Sigmoid colon (tissue), 7 donors: ENCODE data around the gene PIK3CD. TPM values are rescaled to one million over a fixed set of nuclear protein-coding genes. Genes with fewer than 3 reads are reported as not detected.
"Not testable (repeated sequence)": the region's sequence is repeated elsewhere in the genome, so short reads cannot be mapped to it uniquely, and the experiment has no call there.

Source experiments
- DNase-seq: peaks from one replicate; pipeline ENCODE4 v3.0.0-alpha.2; 2019
- H3K27ac ChIP-seq, 4 donors: fragments of 200-600 bp; sonication (generic); one replicate each; pipeline ENCODE4 v1.5.1; 2016 to 2019; ENCODE audit warnings: mild to moderate bottlenecking in 1 of 4
- H3K27me3 ChIP-seq, 3 donors: fragments of 200-600 bp; sonication (generic); one replicate each; pipeline ENCODE4 v1.5.1; 2019; ENCODE audit warnings: mild to moderate bottlenecking in 1 of 3
- H3K36me3 ChIP-seq, 4 donors: fragments of 200-600 bp; sonication (generic); one replicate each; pipeline ENCODE4 v1.5.1; 2016 to 2019
- H3K4me1 ChIP-seq, 4 donors: fragments of 200-600 bp; sonication (generic); one replicate each; pipeline ENCODE4 v1.5.1; 2017 to 2019
- H3K4me3 ChIP-seq, 4 donors: fragments of 200-600 bp; sonication (generic); one replicate each; pipeline ENCODE4 v1.5.1; 2017 to 2019; ENCODE audit warnings: mild to moderate bottlenecking in 2 of 4, moderate library complexity in 1 of 4
- H3K9me3 ChIP-seq, 4 donors: fragments of 200-600 bp in 3 of 4; sonication (generic) in 3 of 4; one replicate each; pipeline versions ENCODE4 v1.5.1 to v1.6.1; 2013 to 2019
- EP300 ChIP-seq, 4 donors: sonication (generic); formaldehyde crosslinking; IDR thresholded peaks; one replicate each; pipeline ENCODE4 v1.6.1; 2017; ENCODE audit warnings: antibody characterized with exemption in 4 of 4
- POLR2A ChIP-seq, 2 donors: fragments of 450-650 bp; IDR thresholded peaks; one replicate each; pipeline ENCODE4 v1.6.1; 2016; ENCODE audit warnings: antibody characterized with exemption in 2 of 2, mild to moderate bottlenecking in 2 of 2, moderate library complexity in 2 of 2
- POLR2AphosphoS5 ChIP-seq, 4 donors: sonication (generic); formaldehyde crosslinking; IDR thresholded peaks; one replicate each; pipeline ENCODE4 v1.6.1; 2017; ENCODE audit warnings: antibody characterized with exemption in 4 of 4
- WGBS, 2 donors: extraction: QIAGEN DNeasy Blood & Tissue Kit; methylation state at CpG; one replicate each; pipeline ENCODE4 v1.1.7; 2013; 5-methylcytosine and 5-hydroxymethylcytosine counted together
- intact Hi-C: fragments of 100-400 bp; cut with DNase I; formaldehyde crosslinking; loops from one replicate; pipeline ENCODE4 v1.15.1; 2023
- polyA plus RNA-seq, 3 donors: library from polyadenylated mRNA; stranded (reverse); fragments of 200-250 nt; gene quantifications; one replicate each; pipeline ENCODE4 v1.2.3, GENCODE V29; 2013
- total RNA-seq, 4 donors: library from RNA; depleted of rRNA; stranded (reverse); fragments of >200 nt; gene quantifications; one replicate each; pipeline ENCODE4 v1.1.0, GENCODE V29; 2016
- TF ChIP-seq, protein P1 (sequence below), 4 experiments: fragments of 450-650 bp in 3 of 4; fragments of 200-600 bp in 1 of 4; IDR thresholded peaks; one replicate each; pipeline ENCODE4 v1.5.1; 2016 to 2019; ENCODE audit warnings: antibody characterized with exemption in 4 of 4, mild to moderate bottlenecking in 3 of 4, moderate library complexity in 2 of 4
- donor health status: healthy with polysubstance abuse.
- donor health status: Bipolar disorder and iron deficiency.
- donor health status: healthy.

PIK3CD gene
- total and polyA plus RNA-seq, 7 donors: 1.2 to 23.1 (median 8.7) TPM

DNA sequence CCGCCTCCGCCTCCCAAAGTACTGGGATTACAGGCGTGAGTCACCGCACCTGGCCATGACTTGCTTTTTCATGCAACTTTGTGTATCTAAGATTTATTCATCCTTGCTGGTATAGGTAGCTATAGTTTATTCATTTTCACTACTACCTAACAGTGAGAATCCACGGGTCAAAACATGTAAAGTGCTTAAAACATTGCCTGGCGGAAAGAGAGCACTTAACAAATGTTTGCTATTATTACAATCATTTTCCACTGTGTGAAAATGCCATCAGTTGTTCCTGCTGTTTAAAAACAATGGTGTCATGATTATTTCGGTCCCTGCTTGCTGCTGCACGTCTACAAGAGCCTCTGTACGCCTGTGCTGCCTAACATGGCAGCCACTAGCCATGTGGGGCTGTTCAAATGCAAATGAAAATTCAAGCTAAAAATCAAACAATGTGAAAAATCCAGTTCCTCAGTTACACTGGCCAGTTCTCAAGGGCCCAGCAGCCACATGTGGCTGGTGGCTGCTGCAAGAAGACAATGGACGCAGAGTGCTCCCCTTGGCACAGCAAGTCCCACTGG, 107.1 kb downstream of the PIK3CD start:
- Histone ChIP-seq H3K4me1 (peaks cover 0 to 6% (median under 1%) of the 10 kb centered on the region in 4 donors), H3K9me3 (no peaks in the 10 kb centered on the region), H3K27ac (no peak overlapping the region), H3K27me3 (no peaks in the 10 kb centered on the region), H3K4me3 (no peak overlapping the region), H3K36me3 (peaks cover 0 to 14% (median 0%) of the 10 kb centered on the region in 4 donors)
- DNase-seq: no peak
- 95% methylated on average over 10 of the region's 10 CpGs for WGBS, 2 donors
- intact Hi-C loops: no loop called here
- TF ChIP-seq, protein P1, sequence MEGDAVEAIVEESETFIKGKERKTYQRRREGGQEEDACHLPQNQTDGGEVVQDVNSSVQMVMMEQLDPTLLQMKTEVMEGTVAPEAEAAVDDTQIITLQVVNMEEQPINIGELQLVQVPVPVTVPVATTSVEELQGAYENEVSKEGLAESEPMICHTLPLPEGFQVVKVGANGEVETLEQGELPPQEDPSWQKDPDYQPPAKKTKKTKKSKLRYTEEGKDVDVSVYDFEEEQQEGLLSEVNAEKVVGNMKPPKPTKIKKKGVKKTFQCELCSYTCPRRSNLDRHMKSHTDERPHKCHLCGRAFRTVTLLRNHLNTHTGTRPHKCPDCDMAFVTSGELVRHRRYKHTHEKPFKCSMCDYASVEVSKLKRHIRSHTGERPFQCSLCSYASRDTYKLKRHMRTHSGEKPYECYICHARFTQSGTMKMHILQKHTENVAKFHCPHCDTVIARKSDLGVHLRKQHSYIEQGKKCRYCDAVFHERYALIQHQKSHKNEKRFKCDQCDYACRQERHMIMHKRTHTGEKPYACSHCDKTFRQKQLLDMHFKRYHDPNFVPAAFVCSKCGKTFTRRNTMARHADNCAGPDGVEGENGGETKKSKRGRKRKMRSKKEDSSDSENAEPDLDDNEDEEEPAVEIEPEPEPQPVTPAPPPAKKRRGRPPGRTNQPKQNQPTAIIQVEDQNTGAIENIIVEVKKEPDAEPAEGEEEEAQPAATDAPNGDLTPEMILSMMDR (IDR thresholded peaks at IDR 0.05): no peak
- no peak for TF ChIP-seq POLR2AphosphoS5 (IDR thresholded peaks at IDR 0.05)
- no peak for TF ChIP-seq POLR2A (IDR thresholded peaks at IDR 0.05)
- no peak for TF ChIP-seq EP300 (IDR thresholded peaks at IDR 0.05)

DNA sequence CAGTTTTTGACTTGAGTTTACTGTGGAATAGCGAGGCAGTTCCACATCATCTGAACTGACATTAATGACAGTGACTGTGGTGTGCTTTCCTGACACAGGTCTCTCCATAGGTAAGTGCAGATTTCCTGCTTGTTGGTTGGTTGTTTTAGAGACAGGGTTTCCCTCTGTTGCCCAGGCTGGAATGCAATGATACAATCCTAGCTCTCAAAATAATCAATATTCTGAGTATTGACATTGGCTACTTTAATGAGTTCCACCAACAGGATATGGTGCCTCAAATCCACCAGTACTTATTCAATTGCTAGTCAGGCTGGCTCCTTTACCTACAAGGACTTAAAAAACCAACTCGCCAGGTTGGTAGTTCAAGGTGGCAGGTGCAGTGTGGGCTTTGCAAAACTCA, 108.4 kb downstream of the PIK3CD start:
- H3K27ac ChIP-seq: no peak overlapping the region
- no peak for DNase-seq
- TF ChIP-seq POLR2AphosphoS5 (IDR thresholded peaks at IDR 0.05) (no peak), POLR2A (IDR thresholded peaks at IDR 0.05) (no peak), EP300 (IDR thresholded peaks at IDR 0.05) (no peak)
- TF ChIP-seq, protein P1 (IDR thresholded peaks at IDR 0.05): no peak
- peaks cover 0 to 1% (median 0%) of the 10 kb centered on the region in 4 donors for H3K36me3 ChIP-seq
- H3K9me3 ChIP-seq: no peaks in the 10 kb centered on the region
- no peak overlapping the region for H3K4me3 ChIP-seq
- WGBS, 2 donors: 95 to 96% methylated on average over 2 of the region's 2 CpGs
- intact Hi-C loops: no loop called here
- H3K27me3 ChIP-seq: no peaks in the 10 kb centered on the region
- peaks cover 0 to 5% (median 0%) of the 10 kb centered on the region in 4 donors for H3K4me1 ChIP-seq

DNA sequence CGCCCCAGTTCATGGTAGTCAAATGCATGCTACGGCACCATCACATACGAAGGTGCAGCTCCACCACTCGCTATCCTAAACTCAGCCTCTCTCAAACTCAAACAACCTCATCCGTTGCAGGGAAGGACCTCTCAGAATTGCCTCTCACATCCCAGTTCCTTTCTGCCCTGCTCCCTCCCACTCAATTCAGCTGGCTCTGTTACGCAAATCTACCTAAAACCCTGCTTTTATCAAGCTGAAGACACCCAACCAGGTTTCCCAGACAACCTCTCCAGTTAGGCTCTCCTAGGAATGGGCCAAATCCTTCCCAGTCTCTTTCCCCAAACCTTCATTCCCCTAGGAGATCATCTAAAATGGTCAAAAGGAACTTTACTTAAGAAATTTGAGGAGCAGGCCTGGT, 109.3 kb downstream of the PIK3CD start:
- intact Hi-C loops: no loop called here
- Histone ChIP-seq H3K36me3 (no peaks in the 10 kb centered on the region), H3K27me3 (no peaks in the 10 kb centered on the region), H3K27ac (no peak overlapping the region), H3K9me3 (no peaks in the 10 kb centered on the region), H3K4me1 (peaks cover 0 to 5% (median 0%) of the 10 kb centered on the region in 4 donors), H3K4me3 (no peak overlapping the region)
- DNase-seq: no peak
- TF ChIP-seq EP300 (IDR thresholded peaks at IDR 0.05) (no peak), POLR2AphosphoS5 (IDR thresholded peaks at IDR 0.05) (no peak), POLR2A (IDR thresholded peaks at IDR 0.05) (no peak)
- TF ChIP-seq, protein P1 (IDR thresholded peaks at IDR 0.05): no peak
- 96 to 99% methylated on average over 6 of the region's 6 CpGs for WGBS, 2 donors

DNA sequence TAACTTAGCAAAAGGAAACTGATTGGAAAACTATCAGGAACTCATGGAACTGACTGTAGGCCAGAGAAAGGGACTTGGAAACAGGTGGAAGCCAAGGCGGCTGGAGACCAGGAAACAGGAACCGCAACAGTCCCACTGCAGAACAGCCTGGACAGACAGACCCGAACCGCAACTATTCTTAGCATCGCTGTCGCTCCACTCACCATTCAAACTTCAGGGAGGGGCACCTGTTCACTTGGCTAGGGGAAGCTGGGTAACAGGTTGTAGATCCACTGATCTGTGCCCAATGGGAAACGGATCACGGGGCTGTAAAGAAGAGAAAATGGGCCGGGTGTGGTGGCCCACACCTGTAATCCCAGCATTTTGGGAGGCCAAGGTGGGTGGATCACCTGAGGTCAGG, 110.3 kb downstream of the PIK3CD start:
- Histone ChIP-seq H3K27ac (no peak overlapping the region), H3K4me1 (peaks cover 0 to 7% (median 0%) of the 10 kb centered on the region in 4 donors), H3K9me3 (no peaks in the 10 kb centered on the region), H3K27me3 (no peaks in the 10 kb centered on the region), H3K36me3 (no peaks in the 10 kb centered on the region), H3K4me3 (no peak overlapping the region)
- TF ChIP-seq POLR2AphosphoS5 (IDR thresholded peaks at IDR 0.05) (no peak), EP300 (IDR thresholded peaks at IDR 0.05) (no peak), POLR2A (IDR thresholded peaks at IDR 0.05) (no peak)
- TF ChIP-seq, protein P1 (IDR thresholded peaks at IDR 0.05): no peak
- intact Hi-C loops: no loop called here
- no peak for DNase-seq
- WGBS, 2 donors: 92 to 94% methylated on average over 9 of the region's 9 CpGs

DNA sequence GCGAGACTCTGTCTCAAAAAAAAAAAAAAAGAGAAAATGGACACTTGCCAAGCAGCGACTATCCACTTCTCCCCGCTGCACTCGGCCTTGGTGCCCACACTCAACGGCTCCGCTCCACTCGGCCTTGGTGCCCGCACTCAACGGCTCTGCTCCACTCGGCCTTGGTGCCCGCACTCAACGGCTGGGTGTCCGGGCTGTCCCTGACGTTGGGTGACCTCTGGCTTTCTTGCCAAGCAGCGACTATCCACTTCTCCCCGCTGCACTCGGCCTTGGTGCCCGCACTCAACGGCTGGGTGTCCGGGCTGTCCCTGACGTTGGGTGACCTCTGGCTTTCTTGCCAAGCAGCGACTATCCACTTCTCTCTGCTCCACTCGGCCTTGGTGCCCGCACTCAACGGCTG, 110.9 kb downstream of the PIK3CD start:
- DNase-seq, H3K27ac ChIP-seq, H3K4me3 ChIP-seq, H3K9me3 ChIP-seq, H3K36me3 ChIP-seq, H3K27me3 ChIP-seq, intact Hi-C loops: not testable (repeated sequence)
- 97% methylated on average over 25 of the region's 25 CpGs for WGBS, 2 donors
- peaks cover 0 to 13% (median 0%) of the 10 kb centered on the region in 4 donors for H3K4me1 ChIP-seq
